ENCODE measurements around the gene DNAH8.
"Not testable (repeated sequence)": the region's sequence is repeated elsewhere in the genome, so short reads cannot be mapped to it uniquely, and the experiment has no call there.

Gene DNAH8

DNA sequence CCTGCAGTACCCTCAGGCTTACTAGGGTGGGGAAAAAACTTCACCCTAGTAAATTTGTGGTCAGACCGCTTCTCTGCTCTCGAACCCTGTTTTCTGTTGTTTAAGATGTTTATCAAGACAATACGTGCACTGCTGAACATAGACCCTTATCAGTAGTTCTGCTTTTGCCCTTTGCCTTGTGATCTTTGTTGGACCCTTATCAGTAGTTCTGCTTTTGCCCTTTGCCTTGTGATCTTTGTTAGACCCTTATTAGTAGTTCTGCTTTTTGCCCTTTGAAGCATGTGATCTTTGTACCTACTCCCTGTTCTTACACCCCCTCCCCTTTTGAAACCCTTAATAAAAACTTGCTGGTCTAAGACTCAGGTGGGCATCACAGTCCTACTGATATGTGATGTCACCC lies 15.4 kb upstream of the DNAH8 start:
- DNase-seq (ENCODE audit: low spot score), result not testable (repeated sequence)

DNA sequence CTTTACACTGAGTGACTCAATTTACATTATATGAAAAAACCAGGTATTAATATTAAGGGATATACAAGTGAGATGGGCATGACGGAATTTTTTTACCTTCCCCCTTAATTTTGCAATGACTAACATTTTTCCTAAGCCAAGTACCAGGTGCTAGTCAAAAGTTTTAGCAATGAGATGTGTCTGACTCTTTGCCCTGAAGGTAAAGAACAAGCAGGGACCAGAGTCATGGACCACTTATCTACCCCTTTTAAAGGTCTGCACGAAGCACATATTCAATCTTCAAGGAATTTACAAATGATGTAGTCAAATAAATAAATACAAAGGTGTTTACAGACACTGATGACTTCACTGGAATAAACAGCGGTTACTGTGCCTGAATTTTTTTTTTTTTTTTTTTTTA lies 13.6 kb upstream of the DNAH8 start:
- DNase-seq (ENCODE audit: low spot score), result no peak

DNA sequence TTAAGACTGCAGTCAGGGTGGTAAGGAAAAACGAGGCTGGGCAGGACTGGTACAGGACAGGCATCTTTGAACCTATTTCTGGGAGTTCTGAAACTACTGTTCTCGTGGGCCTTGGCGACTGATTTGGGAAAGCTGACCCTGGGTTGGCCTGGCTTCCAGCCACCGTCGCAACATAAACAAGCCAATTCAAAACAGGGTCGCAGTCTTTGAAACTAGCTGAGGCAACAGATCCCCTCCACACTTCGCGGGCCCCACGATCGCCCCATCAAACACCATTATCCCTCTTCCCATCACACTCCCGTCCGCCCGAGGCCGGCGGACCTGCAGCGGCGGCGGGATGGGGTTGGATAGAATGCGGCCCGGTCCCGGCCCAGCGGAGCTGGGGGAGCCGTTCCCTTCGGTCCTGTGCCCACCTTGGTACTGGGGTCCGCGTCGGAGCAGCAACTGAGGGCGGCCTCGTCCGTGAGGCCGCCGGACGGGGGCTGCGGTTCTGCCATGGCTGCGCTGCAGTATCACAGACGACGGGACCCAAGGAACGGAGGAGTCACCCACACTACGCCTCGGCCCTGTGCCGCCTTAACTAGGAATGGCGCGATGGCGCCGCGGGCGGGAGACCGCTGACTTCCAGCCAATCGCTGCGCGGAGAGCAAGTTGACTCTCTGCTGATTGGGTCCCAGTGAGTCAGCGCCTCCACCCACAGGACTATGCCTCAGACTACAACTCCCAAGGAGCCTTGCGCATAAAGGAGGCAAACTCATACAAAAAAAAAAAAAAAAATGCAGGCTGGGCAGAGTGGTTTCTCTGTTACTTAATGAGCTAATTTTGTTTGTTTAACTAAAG lies 12.3 kb upstream of the DNAH8 start, which contains the start of gene GLO1:
Gene GLO1 (minus strand): TSS at position 588 of the 840 bp plus-strand sequence. CDS start 91 bp downstream, at position 497.
- DNase-seq (ENCODE audit: low spot score), result peak; percentile 97

DNA sequence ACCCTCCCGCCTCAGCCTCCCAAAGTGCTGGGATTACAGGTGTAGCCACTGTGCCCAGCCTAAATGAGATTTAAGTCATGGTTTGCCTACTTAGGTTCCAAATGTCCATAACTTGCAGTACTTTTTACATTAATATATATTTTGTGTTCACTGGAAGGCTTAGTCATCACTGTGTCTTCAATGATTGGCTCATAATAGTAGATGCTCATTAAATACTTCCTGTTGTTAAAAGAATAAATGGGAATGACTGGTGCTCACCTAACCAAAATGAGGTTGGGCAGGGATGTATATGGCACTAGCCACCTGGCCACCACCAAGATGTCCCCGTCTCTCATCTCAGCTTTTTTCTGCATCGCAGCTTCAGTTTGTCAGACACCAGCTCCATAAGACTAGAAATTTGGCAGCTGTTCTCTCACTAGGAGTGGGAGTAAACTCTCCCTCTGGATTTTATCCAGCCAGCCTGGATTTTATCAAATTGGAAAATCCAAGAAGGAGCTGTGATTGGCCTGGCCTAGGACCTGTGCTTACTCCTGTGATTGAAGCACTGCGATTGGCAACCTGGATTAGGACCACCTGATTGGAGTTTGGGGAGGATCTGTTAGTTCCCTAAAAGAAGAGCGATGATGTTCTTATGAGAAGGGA lies 11.0 kb upstream of the DNAH8 start:
- DNase-seq (ENCODE audit: low spot score), result no peak

DNA sequence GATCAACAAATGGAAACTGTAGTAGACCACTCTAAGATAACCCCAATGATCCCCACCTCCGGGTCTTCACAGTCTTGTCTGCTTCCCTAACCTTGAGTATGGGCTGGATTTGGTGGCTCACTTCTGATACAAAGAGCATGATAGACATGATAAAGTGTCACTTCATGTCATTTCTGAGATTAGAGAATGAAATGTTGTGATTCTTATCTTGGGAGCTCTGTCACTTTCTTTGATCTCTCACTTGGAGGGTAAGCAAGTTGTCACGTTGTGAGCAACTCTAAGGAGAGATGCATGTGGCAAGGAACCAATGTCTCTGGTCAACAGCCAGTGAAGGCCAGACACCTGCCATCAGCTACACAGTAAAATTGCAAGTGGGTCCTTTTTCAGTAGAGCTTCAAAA lies 9.2 kb upstream of the DNAH8 start:
- no peak for DNase-seq (ENCODE audit: low spot score)

DNA sequence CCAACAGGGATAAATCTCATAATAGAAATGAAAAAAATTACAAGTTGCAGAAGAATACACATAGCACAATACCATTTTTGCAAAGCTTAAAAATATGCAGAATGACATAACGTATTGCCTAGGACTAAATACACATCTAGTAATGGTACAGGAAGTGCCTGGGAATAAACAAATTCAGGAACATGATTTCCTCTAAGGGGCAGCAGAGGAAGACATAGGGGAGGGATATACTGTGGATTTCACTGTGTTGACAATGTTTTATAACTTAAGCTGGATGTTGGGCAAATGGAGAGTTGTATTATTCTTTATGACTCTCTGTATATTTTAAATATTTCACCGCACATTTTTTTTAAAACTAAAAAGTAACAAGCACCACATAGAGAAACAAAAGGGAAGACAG lies 6.6 kb upstream of the DNAH8 start:
- no peak for DNase-seq (ENCODE audit: low spot score)

DNA sequence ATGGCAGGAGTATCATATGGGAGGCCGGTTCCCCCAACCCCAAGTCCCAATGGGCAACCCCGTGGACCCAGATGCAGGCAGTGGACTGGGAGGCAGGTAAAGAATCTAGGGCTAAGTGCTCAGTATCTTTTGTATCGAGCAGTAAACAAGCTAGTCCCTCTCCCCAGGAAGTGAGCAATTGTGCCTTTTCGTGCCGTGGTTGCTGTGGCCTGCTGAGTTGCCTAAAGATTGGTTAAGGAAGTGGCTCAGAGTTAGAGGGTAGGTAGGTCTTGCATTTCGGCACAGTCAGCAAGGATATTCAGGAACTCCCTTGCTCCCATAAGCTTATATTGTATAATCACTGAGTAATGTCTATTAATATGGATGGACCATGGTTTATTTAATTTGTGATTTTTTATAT lies 1.3 kb upstream of the DNAH8 start:
- DNase-seq (ENCODE audit: low spot score), result peak; percentile 51

DNA sequence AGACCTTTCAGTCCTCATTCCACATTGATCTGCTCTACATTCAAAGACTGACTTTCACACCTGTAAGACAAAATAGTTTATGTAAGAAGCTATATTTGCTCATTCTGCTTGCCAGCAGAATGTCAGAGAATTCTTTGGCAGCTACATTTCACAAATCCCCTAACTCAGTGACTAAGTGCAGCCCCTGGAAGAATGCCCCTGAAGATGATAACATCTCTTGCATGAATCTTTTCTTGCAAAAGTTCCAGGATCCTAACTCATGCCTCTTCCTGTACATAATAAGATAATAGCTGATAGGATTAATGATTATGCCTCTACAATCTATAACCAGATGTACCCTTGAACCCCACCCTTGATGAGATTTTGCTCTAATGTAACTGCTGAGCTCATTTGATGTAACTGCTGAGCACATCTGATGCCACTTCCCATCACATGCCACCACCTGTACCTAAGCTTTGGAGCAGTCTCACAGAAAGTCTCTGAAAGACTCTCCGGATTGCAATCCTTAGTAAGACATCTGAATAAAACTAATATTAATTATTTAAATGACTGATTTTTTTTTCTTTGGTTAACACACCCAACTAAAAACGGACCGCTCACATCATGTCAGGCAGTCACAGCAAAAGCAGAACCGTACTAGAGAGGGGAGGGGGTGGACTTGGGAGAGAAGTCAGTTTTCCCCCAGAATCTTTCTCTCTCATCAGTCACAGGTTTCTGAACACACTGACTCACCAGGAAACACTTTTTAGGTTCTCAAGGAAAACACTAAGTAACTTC lies 684 bp upstream of the DNAH8 start:
- DNase-seq (ENCODE audit: low spot score), result no peak

DNA sequence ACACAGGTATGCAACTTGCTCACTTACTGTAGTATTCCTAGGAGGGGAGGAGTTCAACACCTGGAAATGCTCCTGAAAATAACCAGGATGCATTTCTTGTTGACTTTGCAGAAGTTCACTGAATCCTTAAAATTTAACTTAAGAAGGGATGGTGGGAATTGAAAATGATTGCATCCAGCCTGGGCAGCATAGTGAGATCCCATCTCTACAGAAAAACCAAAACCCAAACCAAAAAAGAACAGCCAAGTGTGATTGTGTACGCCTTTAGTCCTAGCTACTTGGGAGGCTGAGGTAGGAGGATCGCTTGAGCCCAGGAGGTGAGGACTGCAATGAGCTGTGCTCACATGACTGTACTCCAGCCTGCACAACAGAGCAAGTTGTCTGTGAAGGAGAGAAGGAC lies 1.7 kb downstream of the DNAH8 start:
- DNase-seq (ENCODE audit: low spot score), result no peak

DNA sequence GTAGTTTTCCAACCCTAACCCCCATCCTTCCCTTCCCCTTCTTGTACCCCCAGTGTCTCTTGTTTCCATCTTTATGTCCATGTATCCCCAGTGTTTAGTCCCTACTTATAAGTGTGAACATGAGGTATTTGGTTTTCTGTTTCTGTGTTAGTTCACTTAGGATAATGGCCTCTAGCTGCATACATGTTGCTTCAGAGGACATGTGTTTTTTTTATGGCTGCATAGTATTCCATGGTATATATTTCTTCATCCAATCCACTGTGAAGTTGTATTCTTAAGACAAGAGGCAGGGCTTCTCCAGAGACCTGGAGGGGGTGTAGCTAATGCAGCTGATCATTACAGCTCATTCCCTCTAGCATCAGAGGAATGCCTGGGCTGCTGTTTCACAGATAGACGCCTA lies 4.2 kb downstream of the DNAH8 start:
- DNase-seq (ENCODE audit: low spot score), result no peak

DNA sequence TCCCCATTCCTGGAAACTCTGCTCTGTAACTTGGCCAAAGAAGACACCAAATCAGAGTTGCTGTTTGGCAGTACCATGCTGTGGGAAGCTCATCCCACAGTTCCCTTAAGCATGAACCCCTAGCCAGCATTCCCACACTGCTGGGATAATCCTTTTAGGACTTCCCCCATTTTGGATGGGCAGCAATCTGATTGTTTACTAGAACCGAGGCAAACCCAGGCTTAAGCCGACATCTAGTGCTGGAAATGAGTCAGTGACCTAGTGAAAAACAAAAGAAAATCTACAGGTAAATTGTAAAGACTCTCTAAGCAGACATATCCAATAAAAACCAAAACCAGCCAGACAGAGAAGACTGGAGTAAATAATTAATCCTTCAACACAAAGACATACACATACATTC lies 5.2 kb downstream of the DNAH8 start:
- no peak for DNase-seq (ENCODE audit: low spot score)

DNA sequence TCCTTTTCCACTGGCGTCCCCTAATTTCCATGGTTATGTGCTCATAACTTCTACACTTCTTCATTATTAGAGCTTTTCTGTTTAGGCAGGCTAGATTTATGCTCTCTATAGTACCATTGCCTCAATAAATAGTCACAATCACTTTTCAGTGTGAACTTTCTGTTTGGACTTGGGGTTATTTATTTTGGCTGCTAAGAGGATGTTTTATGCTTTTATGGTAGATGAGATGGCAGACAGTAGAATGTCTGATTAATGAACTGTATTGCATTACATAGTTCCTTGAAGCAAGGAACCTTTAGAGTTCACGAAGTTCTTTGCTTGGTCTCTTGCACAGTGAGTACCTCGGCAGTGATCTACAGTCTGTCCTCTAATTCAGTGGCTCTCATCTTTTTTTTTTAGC lies 6.9 kb downstream of the DNAH8 start:
- no peak for DNase-seq (ENCODE audit: low spot score)

DNA sequence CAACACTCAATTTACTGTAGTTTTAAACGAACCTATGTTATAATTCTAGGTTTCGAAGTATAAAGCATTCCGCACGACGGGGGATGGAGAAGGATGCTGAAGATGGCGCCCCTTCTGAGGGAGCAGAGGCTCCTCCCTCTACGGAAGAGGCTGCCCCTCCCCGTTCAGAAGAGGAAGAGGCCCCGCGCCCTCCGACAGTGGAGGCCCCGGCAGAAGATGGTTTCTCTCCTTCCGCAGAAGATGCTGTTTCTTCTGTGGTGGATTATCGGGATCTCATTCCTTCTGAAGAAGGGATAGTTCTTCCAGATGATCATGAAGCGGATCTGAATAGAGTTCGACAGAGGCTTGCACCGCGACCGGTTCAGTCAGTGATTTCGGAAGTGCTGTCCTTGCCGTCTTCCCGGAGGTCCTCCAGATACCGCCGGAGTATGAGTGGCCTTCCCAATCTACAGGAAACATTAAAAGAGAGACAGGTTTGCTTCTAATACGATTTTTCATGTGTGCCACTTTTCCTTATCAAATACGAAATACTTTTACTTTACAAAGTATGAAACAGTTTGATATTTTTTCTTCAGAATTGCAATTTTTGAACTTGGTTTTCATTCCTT lies 7.7 kb downstream of the DNAH8 start:
- DNase-seq (ENCODE audit: low spot score), result no peak

DNA sequence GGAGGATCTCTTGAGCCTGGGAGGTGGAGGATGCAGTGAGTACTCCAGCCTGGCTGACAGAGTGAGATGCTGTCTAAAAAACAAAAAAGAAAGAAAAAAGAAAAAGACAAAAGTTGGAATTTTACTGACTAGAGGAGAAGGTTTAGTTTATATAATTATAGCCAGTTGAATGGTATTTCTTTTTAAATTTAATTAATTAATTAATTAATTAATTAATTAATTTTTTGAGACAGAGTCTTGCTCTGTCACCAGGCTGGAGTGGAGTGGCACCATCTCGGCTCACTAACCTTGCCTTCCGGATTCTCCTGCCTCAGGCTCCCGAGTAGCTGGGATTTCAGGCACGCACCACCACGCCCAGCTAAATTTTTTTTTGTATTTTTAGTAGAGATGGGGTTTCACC lies 8.7 kb downstream of the DNAH8 start:
- DNase-seq (ENCODE audit: low spot score), result no peak

DNA sequence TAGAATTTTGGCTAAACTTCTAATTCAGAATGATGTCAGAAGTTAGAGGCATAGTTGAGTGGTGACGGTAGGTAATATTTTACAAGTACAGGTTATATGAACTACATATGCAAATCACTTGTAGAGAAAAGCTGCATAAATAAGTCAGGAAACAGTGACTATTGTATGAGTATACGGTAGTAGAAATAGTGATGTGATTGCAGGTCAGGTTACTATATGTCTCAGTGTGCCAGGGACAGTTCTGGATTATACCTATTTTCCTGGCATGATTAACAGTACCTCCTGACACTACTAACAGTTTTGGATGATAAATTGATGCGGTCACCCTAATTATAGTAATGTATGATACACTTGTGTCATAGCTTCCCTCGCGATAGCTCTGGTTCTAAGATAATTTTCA lies 9.2 kb downstream of the DNAH8 start:
- no peak for DNase-seq (ENCODE audit: low spot score)

DNA sequence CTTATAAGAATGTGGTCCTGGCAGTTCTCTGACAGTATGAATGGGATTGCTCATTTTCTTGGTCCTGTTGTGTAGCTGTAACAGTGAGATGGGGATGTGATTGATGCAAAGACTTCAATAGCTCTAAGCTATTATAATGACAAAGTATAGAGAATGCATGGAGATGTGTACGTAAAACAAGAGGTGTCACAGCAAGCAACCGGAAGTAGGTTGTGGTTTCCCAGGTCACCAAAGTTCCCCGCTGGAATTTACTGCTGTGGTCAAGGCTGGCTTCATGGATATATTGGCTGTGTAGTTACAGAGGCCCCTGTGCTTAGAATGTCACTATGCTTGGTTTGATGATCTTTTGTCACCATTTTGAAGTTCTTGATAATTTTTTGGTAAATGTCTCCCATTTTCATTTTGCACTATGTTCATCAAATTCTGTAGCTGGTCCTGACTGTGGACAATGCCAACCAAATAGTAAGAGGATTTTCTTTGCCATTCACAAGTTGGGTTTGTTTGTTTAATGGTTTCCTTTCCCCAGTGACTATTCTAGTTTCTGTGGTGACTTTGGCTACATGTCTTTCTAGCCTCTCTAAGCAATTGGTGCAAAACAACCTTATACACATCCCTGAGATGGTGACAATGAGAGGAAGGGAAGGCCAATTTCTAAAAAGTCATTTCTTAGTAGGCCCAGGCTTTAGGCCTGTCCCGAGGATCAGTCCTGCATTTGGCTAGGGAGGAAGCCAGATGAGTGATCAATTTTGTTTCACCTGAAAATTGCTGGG lies 10.5 kb downstream of the DNAH8 start:
- no peak for DNase-seq (ENCODE audit: low spot score)

DNA sequence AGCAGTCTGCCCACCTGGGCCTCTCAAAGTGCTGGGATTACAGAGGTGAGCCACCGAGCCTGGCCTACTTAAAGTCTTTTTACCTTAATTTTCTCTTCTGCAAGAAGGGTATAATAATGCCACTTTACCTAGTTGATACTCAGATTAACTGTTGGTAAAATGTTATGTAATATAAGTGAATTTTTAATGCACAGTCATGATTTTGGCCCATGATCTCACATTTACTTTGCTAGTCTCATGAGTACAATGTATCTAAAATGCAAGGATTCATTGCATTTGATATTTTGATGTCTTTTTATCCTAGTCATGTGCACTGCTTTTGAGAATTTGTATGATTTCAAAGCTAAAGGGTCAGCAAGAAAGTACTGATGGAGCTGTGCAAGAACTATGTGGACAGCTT lies 13.1 kb downstream of the DNAH8 start:
- no peak for DNase-seq (ENCODE audit: low spot score)

DNA sequence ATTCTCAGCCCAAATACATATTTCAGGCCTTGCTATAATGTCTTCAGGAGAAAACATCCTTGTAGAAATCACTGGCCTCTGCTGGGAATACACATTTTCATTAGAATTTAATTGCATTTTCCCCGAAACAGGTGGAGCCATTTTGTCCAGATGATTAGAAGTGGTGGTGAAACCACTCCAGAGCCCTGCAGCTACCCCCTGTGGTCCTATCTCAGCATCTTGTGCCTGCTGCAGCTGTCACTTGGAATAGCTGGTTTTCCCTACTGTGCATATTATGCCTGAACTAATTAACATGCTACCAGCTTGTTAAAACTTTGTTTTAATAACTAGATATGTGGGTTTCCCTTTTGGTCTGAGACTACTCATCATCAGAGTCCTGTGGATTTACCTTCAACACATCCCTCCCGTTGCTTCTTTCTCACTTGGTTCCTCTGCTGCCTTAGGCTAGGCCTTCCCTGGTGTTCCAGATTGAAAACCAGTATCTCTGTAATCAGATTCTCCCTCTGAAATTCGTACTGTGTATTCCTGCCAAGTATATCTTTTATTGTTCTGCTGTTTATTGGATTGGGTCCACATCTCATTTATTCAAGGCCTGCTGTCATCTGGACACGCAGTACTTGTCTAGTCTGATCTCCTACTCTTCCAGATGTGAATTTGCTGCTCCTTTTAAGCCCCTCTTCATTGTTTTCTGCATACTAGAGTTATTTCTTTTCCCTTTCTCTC lies 15.2 kb downstream of the DNAH8 start:
- no peak for DNase-seq (ENCODE audit: low spot score)

DNA sequence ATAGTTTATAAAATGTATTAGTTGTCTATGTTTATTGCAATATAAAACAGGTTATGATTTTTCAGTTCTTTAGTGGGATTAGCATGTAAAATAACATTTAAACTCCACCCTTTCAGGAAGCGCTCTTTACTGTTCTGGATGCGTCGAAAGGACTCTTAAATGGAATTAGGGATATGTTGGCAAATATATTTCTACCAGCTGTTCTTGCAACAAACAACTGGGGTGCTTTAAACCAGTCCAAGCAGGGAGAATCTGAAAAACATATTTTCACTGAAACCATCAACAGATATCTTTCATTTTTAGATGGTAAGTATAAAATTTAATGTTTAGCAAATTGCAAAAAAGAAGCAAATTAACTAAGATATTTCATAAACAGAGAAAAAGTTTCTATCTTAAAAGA lies 21.8 kb downstream of the DNAH8 start:
- no peak for DNase-seq (ENCODE audit: low spot score)

DNA sequence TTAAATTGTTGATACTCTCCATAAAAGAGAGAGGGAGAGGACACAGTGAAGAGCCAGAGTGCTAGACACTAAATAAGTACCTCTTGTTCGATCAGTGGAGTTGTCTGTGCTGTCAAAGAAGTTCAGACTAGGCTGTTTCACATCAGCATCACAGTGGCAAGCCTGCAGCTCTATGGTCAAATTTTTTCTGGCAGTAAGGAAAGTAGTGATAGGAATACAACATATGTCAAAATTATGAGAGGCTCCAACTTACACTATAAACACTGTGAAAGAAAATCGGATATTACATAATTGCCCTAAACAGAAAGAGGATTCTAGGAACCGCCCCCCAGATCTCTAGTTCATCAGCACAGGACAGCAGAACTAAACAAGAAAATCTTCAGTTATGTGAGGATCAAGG lies 23.1 kb downstream of the DNAH8 start:
- no peak for DNase-seq (ENCODE audit: low spot score)

DNA sequence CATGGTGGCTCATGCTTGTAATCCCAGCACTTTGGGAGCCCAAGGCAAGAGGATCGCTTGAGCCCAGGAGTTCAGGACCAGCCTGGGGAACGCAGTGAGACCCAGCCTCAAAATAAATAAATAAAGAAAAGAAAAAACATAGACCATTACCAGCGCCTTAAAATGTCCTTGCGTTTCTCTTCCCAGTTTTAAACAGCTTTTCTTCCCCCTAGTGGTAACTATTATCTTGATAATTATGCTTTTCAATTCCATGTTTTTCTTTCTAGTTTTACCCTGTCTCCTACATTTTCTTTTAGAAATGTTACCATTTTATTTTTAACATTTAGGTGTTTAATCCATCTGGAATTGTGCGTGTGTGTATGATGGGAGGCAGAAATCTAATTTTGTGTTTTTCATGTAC lies 24.4 kb downstream of the DNAH8 start:
- DNase-seq (ENCODE audit: low spot score), result no peak
